HG03521 (cell line): ENCODE measurements around the gene TRAPPC2L.

Source experiments
- ATAC-seq: cut with Tn5 transposase; IDR thresholded peaks from one replicate; pipeline ENCODE4 v1.9.1; 2021; ENCODE audit warnings: mild to moderate bottlenecking, moderate library complexity; ENCODE audit not compliant: unreplicated experiment

TRAPPC2L gene

GRCh38 chr16:88856828-88857727 lies at the start of gene TRAPPC2L, which contains the start of gene GALNS:
TSS of gene TRAPPC2L (plus strand) at chr16:88857127. CDS start at chr16:88857151, 24 bp downstream.
TSS of gene GALNS (minus strand) at chr16:88856947. CDS start at chr16:88856877, 70 bp downstream.
- ATAC-seq, result peak; percentile 82

DNA sequence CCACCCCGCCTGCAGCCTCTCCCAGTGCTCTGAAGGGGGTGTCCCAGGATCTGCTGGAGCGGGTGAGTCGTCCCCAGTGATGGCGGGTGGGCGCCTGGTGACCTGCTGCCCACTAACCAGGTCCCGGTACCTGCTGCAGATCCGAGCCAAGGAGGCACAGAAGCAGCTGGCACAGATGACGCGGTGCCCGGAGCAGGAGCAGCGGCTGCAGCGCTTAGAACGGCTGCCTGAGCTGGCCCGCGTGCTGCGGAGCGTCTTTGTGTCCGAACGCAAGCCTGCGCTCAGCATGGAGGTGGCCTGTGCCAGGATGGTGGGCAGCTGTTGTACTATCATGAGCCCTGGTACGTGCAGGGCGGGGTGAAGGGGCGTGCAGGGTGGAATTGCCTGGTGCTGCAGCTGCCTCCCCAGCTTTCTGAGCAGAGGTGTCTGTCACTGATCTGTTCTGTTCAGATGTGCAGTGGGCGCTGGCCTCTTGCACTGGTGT lies 49.7 kb upstream of the TRAPPC2L start:
- ATAC-seq, result no peak

GRCh38 chr16:88807626-88808453 lies 49.1 kb upstream of the TRAPPC2L start:
- ATAC-seq, result no peak

DNA sequence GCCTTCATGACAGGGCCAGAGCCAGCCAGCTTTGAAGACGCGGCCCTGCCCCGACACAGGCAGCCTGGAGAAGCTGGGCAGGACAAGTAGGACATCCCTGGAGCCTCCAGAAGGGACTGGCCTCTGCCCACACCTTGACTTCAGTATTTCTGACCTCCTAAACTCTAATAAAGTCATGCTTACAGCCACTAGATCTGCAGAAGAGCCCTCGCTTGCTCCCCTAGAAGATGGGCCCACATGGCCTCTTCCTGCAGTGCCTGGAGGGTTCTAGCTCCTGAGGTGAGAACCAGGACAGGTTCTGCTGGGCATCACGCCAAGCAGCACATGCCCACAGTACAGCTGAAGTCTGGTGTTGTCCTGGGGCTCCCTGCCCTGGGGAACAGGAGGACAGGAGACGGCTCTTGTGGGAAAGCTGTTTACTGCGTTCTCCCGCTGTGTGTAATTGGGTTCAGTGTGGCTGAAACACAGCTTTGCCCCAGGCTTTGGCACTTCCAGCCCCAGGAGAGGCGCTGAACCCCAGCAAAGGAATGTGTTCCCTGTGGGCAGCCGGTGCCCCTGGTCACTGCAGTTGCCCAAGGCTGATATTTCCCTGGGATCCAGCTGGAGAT lies 47.8 kb upstream of the TRAPPC2L start:
- ATAC-seq, result no peak

DNA sequence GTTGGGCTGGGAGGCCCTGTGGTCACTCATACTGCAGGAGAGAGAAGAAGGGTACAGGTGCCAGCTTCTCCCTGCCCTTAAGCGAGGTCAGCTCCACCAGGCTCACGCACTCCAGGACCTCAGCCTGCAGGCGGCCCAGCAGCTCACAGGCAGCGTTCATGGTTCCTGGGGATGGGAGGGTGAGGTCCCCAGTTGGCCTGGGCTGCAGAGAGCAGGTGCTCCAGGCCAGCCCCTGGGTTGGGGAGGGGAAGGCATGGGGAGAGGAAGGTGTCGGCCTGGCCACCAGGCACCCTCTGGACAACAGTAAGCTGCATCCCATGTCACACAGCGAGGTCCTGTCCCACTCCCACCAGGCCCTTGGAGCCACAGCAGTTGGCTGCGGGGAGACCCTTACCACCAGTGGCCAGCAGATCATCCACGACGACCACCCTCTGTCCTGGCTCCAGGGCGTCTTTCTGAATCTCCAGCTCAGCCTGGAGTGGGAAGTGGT lies 47.2 kb upstream of the TRAPPC2L start:
- no peak for ATAC-seq

DNA sequence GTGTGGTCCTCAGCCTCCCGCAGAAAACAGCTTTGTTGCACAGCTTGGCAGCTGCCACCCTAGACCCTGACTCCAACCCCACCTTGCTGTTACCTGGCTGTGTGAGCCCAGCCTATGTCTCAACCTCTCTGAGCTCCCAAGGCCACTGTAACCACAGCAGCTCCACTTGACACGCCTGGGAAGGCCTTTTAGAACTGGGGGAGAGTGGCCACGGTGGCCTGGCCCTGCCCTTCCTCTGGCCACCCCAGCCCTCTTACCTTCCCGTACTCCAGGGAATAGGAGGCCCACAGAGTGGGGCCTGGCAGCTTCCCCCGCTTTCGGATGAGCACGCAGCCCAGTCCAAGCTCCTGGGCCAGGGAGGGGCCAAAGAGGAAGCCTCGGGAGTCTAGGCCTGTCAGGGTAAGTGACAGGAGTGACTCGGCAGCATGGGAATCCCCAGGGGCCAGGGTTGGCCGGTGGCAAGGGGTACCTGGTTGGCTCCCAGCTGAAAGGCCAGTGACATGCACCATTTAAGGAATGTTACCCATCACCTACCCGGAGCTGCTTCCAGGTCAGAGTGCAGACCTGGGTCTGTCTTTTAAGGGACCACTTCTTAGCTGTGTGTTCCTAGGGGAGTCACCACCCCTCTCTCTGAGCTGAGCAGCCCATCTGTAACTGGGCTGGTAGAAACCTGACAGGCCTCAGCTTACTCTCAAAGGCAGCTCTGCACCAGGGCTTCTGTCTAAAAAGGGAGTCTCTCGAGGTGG lies 46.6 kb upstream of the TRAPPC2L start:
- no peak for ATAC-seq

DNA sequence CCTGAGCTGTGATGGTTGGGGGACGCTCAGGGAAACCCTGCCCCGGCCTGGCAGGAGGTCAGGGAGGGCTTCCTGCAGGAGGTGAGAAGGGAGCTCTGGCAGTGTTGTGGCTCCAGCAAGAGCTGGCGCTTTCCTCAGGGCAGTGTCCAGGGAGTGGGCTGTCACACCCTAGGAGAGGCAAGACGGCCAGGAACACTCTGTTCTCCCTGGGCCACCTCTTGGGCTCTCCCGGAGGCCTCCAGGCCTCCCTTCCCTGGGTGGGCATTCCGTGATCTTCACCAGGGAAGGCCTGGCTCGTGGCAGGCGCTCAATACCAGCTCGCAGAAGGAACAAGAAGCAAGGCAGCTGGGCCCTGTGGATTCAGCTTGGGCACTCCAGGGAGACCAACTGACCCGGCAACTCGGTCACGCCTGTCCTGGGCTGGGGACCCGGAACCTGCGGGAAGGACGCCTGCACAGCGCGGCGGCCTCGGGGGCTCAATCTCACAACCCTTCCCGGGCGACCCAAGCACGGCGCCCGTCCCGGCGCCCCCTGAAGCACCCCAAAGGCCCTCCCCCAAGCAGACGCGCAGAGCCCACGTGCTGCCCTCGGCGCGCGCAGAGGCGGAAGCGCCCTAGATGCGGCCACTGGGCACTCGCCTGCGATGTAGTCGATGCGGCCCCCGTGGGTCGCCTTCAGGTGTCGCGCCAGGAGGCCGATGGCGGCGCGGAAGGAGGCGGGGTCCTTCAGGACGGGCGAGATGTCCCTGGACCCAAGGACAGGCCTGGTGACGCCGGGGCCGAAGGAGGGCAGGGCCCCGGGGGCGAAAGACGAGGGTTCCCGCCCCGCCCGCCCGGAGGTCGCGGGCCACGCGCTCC lies 45.8 kb upstream of the TRAPPC2L start:
- ATAC-seq, result peak; percentile 47

- ATAC-seq, result peak; percentile 77
Measured at GRCh38 chr16:88811769-88812512, 45.0 kb upstream of the TRAPPC2L start, which contains the start of gene APRT. TSS of gene APRT (minus strand) at chr16:88811928. CDS start at chr16:88811899, 29 bp downstream.

DNA sequence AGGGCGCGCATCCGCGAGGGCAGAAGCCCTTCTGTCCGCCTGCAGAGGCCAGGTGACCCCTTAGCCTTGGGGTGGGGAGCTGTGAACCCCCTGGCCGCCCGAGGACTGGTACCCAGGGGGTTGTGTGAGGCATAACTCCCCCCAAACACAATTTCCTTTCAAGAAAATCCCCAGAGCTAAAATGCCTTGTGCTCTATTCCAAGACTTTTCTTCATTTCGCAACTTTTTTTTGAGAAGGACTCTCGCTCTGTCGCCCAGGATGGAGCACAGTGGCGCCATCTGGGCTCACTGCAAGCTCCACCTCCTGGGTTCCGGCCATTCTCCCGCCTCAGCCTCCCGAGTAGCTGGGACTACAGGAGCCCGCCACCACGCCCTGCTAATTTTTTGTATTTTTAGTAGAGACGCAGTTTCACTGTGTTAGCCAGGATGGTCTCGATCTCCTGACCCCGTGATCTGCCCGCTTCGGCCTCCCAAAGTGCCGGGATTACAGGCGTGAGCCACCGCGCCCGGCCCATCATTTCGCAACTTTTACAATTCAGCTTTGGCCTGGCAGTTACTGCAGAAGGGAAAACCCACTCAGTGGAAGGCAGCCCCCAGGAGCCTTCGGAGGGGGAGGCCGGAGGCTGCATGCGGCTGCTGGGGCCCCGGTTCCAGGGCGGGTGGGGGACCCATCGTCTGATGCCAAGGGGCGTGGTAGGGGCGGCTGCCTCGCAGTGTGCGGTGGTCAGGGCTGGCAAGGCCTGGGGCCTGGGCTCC lies 44.2 kb upstream of the TRAPPC2L start:
- ATAC-seq, result no peak

GRCh38 chr16:88813269-88814143 lies 43.4 kb upstream of the TRAPPC2L start:
- ATAC-seq, result no peak

DNA sequence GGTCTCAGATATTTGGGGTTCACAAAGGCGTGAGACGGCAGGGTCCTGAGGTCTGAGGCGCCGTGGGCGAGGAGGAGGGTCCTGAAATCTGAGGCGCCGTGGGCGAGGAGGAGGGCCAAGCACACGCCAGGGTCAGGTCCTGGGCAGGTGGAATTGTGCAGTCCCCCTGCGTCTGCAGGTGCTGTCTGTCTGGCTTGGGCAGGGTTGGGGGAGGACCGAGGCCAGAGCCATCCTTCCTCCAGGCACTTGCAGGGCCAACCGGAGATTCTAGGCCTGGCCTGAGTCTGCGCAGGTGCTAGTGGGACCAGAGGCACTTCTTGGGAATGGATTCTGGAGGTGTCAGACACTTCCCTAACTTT lies 42.8 kb upstream of the TRAPPC2L start:
- no peak for ATAC-seq

DNA sequence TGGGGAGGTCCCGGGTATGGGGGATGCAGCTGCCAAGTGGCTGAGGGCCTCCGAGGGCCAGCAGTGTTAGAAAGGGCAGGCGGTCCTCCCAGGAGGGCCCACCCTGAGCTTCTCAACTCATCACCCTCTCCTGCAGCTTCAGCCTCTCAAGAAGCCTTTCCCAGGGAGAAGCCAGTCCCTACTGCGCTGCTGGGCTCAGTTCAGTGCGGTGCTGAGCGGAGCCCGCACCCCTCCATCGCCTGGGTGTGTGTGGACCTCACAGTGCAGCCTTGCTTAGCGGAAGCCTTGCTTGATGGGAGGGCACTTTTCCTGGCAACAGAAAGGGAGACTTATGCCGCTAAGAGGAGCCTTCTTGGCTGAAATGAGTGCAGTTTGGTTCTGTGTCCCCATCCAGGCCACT lies 41.7 kb upstream of the TRAPPC2L start:
- no peak for ATAC-seq

DNA sequence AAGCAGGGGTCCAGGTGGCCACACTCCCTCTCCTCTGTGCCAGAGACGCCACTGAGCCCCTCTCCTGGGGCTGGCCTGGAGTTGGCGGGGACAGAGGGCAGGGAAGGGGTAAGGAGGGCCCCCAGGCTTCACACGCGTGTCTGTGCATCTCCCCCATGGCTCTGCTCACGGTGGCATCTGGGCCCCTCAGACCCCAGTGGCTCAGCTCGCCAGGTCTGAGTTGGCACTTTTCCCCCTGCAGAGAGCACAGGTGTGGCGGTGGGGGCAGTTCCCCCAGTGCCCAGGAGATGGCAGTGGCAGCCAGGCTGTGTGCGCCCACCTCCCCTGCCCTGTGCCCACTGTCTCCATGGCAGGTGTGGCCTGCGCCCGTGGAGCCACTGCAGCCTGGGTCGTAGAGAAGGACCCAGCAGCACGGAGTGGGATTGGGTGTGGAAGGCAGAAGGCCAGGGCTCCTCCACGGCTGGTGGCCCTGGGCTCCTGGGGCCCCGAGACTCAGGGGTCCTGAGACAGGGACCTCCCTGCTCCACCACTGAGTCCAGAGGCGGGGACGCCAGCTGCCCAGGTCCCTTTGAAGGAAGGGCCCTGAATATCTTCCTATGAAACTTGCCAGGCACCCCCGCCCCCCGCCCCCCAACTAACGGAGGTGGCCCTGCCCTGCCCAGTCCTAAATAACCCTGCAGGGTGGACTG lies 40.9 kb upstream of the TRAPPC2L start:
- ATAC-seq, result no peak

DNA sequence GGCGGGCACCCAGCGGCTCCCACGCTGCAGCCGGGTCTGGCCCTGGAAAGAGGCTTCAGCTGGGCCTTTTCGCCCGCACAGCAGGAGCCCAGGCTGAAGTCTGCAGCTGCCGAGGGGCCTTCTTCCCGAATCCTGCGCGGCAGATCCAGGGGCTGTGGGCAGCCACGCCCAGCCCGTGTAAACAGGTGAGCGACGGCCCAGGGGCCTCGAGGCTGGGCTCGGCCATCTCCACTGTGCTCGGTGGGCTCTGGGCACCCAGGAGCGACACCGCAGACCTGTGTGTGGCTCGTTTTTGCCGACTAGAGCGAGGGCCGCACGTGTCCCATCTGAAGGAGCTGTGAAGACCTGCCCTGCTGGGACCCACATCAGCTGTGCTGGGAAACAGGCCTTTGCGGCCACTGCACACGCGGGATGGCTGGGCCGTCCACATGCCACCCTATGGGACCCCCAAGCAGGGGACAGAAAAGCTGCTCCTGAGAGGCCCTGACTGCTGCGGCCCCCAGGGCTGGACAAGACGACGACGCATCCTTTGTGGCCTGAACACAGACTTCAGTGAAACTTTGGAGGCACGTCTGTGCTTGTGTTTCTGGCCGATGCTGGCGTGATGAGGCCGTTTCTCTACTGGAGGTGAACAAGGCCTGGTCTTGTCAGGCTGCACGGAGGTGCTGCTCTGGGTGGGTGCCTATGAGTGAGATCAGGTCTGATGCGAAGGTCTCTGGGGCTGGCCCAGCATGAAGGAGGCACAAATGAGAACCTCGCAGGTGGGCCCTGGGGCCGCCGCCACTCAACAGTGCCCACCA lies 40.0 kb upstream of the TRAPPC2L start:
- ATAC-seq, result no peak

GRCh38 chr16:88817785-88818574 lies 38.9 kb upstream of the TRAPPC2L start:
- no peak for ATAC-seq
